ENCODE results near the gene SNCB. TPM values are rescaled to one million over a fixed set of nuclear protein-coding genes. Genes with fewer than 3 reads are reported as not detected.

SNCB gene
- total RNA-seq, 4 donors from 2014 or later = not detected

DNA sequence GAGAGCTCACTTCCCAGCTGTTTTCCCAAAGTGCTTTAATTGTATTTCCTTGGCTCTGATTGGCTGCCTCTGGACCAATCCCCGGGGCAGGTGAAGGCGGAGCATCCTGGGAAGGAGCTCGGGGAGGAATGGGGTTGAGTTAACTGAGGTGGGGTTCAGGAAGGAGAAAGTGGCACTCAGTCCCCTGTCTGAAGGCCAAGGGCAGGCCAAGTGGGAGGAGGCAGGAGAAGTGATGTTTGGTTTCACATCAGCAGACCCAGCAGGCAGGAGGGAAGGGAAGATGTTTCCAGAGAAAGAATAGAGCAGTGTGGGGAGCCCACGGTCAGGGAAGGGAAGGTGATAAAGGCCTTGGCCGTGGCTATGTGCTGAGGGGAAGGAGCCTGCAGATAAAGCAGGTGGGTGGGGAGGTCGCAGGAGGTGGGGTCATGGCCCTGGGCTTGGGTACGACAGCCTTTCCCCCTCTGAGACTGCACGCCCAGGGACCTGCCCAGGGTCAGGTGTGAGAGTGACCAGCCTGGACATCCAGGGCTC, 20.1 kb upstream of the SNCB start:
- TF ChIP-seq POLR2A (IDR thresholded peaks at IDR 0.05) = no peak
- Histone ChIP-seq H3K4me3 (no peak overlapping the region), H3K36me3 (peaks cover 0 to 29% (median 0%) of the 10 kb centered on the region in 3 donors), H3K9me3 (no peaks in the 10 kb centered on the region), H3K27me3 (no peaks in the 10 kb centered on the region), H3K27ac (no peak overlapping the region), H3K4me1 (peaks cover 0 to 46% (median 15%) of the 10 kb centered on the region in 4 donors)
- 57 to 63% methylated on average over 8 of the region's 8 CpGs for WGBS, 2 donors
- DNase-seq (ENCODE audit: low spot score in 2 of 2) = no peak

GRCh38 chr5:176648474-176649194, 18.3 kb upstream of the SNCB start:
- Histone ChIP-seq H3K4me3 (peak overlapping the region; percentile 69 to 87 (median 70)), H3K4me1 (peaks cover 0 to 46% (median 15%) of the 10 kb centered on the region in 4 donors), H3K27me3 (no peaks in the 10 kb centered on the region), H3K9me3 (no peaks in the 10 kb centered on the region), H3K36me3 (peaks cover 0 to 11% (median 0%) of the 10 kb centered on the region in 3 donors), H3K27ac (peak overlapping the region in 3 of 4 donors; percentile 81 to 89 (median 83))
- no peak for DNase-seq (ENCODE audit: low spot score in 2 of 2)
- TF ChIP-seq EP300 (IDR thresholded peaks at IDR 0.05) (peak in 1 of 2 donors; percentile 3), CTCF (IDR thresholded peaks at IDR 0.05) (no peak)
- 56 to 60% methylated on average over 15 of the region's 15 CpGs for WGBS, 2 donors

- peak overlapping the region; percentile 69 to 87 (median 70) for H3K4me3 ChIP-seq
- peak overlapping the region; percentile 16 to 89 (median 82) for H3K27ac ChIP-seq
- H3K27me3 ChIP-seq = no peaks in the 10 kb centered on the region
- WGBS, 2 donors = 1% methylated on average over 12 to 13 of the region's 20 CpGs
- peak; percentile 26 to 33 for DNase-seq (ENCODE audit: low spot score in 2 of 2)
- TF ChIP-seq CTCF (IDR thresholded peaks at IDR 0.05) = no peak
- peak in 1 of 2 donors; percentile 5 for TF ChIP-seq EP300 (IDR thresholded peaks at IDR 0.05)
- no peak for TF ChIP-seq POLR2A (IDR thresholded peaks at IDR 0.05)
- no peaks in the 10 kb centered on the region for H3K9me3 ChIP-seq
- H3K4me1 ChIP-seq = peaks cover 0 to 46% (median 15%) of the 10 kb centered on the region in 4 donors
- H3K36me3 ChIP-seq = peaks cover 0 to 4% (median 0%) of the 10 kb centered on the region in 3 donors
Measured at GRCh38 chr5:176647843-176648473, 17.6 kb upstream of the SNCB start.

DNA sequence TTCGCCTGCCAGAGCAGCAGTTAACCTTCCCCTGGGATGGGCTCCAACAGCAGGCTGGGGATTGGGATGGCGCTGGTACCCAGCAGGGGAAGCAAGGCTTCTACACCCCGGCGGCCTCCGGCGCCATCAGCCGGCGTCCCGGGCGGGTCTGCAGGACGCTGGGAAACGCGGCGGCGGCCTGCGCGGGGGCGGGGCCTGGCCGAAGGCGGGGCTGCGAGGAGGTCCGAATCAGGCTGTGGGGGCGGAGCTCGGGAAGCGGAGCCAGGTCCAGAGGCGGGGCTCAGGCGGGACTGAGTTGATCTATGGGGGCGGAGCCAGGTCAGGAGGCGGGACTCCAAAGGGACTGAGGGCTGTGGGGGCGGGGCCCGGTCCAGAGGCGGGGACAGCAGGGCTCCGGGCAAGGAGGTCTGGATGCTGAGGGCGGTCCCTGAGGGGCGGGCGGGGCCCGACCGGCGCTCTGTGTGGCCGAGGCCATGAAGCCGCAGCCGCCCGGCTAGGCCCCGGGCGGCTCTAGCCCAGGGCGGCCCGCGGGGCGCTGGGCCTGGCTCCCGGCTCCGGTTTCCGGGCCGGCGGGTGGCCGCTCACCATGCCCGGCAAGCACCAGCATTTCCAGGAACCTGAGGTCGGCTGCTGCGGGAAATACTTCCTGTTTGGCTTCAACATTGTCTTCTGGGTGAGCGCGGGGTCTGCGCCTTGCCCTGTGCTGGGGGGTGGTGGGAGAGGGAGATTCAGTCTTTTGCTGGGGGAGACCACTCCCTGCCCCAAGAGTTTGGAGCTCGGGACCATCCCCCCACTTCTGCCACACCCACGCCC, 16.9 kb upstream of the SNCB start, which contains the start of gene TSPAN17:
Gene TSPAN17, plus strand, starts transcription at position 455 of the 813 bp plus-strand sequence. Its CDS starts 132 bp downstream, at position 587.
- peak; percentile 55 to 61 for TF ChIP-seq POLR2A (IDR thresholded peaks at IDR 0.05)
- TF ChIP-seq CTCF (IDR thresholded peaks at IDR 0.05) = peak in 3 of 5 experiments; percentile 26 to 55 (median 52)
- peak in 1 of 2 donors; percentile 20 for TF ChIP-seq EP300 (IDR thresholded peaks at IDR 0.05)
- peak within 1 kb of the TSS; percentile 69 to 87 (median 70) for H3K4me3 ChIP-seq
- no peaks in the 10 kb centered on the region for H3K27me3 ChIP-seq
- peak within 1 kb of the TSS; percentile 54 to 89 (median 82) for H3K27ac ChIP-seq
- WGBS, 2 donors = 0% methylated on average over 7 to 35 of the region's 63 CpGs
- peak; percentile 100 for DNase-seq (ENCODE audit: low spot score in 2 of 2)
- no peaks in the 10 kb centered on the region for H3K36me3 ChIP-seq
- peaks cover 0 to 46% (median 15%) of the 10 kb centered on the region in 4 donors for H3K4me1 ChIP-seq
- H3K9me3 ChIP-seq = no peaks in the 10 kb centered on the region

DNA sequence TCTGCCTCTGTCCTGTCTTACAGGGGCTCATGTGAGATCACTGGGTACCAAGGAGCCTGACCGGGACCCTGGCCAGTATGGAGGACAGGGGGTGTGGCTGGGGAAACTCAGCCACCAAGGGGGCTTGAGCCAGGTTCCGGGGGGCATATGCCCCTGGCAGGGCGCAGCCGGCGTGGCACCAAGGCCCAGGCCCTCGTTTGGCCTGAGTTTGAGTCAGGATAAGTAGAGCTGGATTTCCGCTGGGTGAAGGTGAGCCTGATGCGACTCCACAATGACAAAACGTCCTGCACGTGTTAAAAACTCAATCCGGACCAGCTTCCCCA, 16.3 kb upstream of the SNCB start:
- DNase-seq (ENCODE audit: low spot score in 2 of 2) = no peak
- peak overlapping the region; percentile 54 to 89 (median 67) for H3K27ac ChIP-seq
- H3K27me3 ChIP-seq = no peaks in the 10 kb centered on the region

More for the DNA sequence above, 16.3 kb upstream of the SNCB start:
- TF ChIP-seq POLR2A (IDR thresholded peaks at IDR 0.05) = no peak
- no peak for TF ChIP-seq CTCF (IDR thresholded peaks at IDR 0.05)
- TF ChIP-seq EP300 (IDR thresholded peaks at IDR 0.05) = no peak
- Histone ChIP-seq H3K4me3 (peak overlapping the region; percentile 6 to 87 (median 70)), H3K4me1 (peaks cover 0 to 45% (median 15%) of the 10 kb centered on the region in 4 donors), H3K36me3 (no peaks in the 10 kb centered on the region), H3K9me3 (no peaks in the 10 kb centered on the region)
- WGBS, 2 donors = 31 to 41% methylated on average over 9 to 10 of the region's 11 CpGs
